SU-DHL-6 (cell line): ENCODE measurements around the gene LRRC56.

ENCODE experiments used
- H2AFZ ChIP-seq: fragments of 200-600 bp; sonication (generic); 2 replicates; pipeline ENCODE4 v1.6.1; 2014; ENCODE audit warnings: low read depth, mild to moderate bottlenecking, moderate library complexity, mixed read lengths, antibody characterized with exemption, low read length; ENCODE audit not compliant: severe bottlenecking
- H3F3A ChIP-seq: fragments of 200-600 bp; shearing (Covaris generic); 2 replicates; pipeline ENCODE4 v1.6.0; 2016; ENCODE audit warnings: antibody characterized with exemption, mild to moderate bottlenecking; ENCODE audit not compliant: insufficient read depth
- H3K27ac ChIP-seq: fragments of 200-600 bp; sonication (generic); 2 replicates; pipeline ENCODE4 v1.5.1; 2016; ENCODE audit warnings: low read depth, mild to moderate bottlenecking, low read length, moderate library complexity, mixed read lengths
- H3K27me3 ChIP-seq: fragments of 200-600 bp; sonication (generic), shearing (Covaris generic); 2 replicates; pipeline ENCODE4 v1.6.0; 2014; ENCODE audit warnings: mild to moderate bottlenecking, low read length
- H3K36me3 ChIP-seq: fragments of 200-600 bp; sonication (generic); 2 replicates; pipeline ENCODE4 v1.6.1; 2014; ENCODE audit warnings: mild to moderate bottlenecking, low read length, mixed read lengths
- H3K4me2 ChIP-seq: fragments of 300-600, 200-600 bp; shearing (Covaris generic), sonication (generic); 2 replicates; pipeline ENCODE4 v1.6.0; 2014; ENCODE audit warnings: low read length, low read depth, mild to moderate bottlenecking; ENCODE audit not compliant: poor library complexity, severe bottlenecking
- H3K4me3 ChIP-seq: fragments of 200-600 bp; sonication (generic); 2 replicates; pipeline ENCODE4 v1.5.1; 2014; ENCODE audit warnings: antibody characterized with exemption, low read length, mild to moderate bottlenecking, mixed read lengths; ENCODE audit not compliant: insufficient read depth, poor library complexity, severe bottlenecking
- H3K79me2 ChIP-seq: fragments of 200-600 bp; sonication (generic); 2 replicates; pipeline ENCODE4 v1.6.1; 2014; ENCODE audit warnings: mild to moderate bottlenecking, low read length, moderate library complexity; ENCODE audit not compliant: insufficient read depth
- H3K9ac ChIP-seq: fragments of 200-600 bp; sonication (generic); 2 replicates; pipeline ENCODE4 v1.7.0; 2014; ENCODE audit warnings: mild to moderate bottlenecking, low read length
- H3K9me2 ChIP-seq: fragments of 200-600 bp; sonication (generic); replicated peaks from 2 replicates; pipeline ENCODE4 v1.6.1; 2014; ENCODE audit warnings: low read length; ENCODE audit not compliant: insufficient read depth
- H3K9me3 ChIP-seq: fragments of 200-600 bp; sonication (generic); 2 replicates; pipeline ENCODE4 v1.6.1; 2014; ENCODE audit warnings: low read length, mixed read lengths; ENCODE audit not compliant: insufficient read depth
- H4K20me1 ChIP-seq: fragments of 200-600 bp; sonication (generic); 2 replicates; pipeline ENCODE4 v1.6.1; 2014; ENCODE audit warnings: low read depth, mild to moderate bottlenecking, antibody characterized with exemption, low read length, moderate library complexity, mixed read lengths
- EZH2phosphoT487 ChIP-seq: fragments of 200-600 bp; sonication (generic), shearing (Covaris generic); conservative IDR thresholded peaks from 2 replicates; pipeline ENCODE4 v1.6.1; 2018; ENCODE audit warnings: mild to moderate bottlenecking, antibody characterized with exemption, low read length, moderate library complexity, mixed read lengths
- TF ChIP-seq, protein P1 (sequence below): fragments of 200-600 bp; sonication (generic); IDR thresholded peaks from one replicate; pipeline ENCODE4 v1.5.1; 2017; ENCODE audit warnings: antibody characterized with exemption, mild to moderate bottlenecking, low read length, moderate library complexity; ENCODE audit not compliant: insufficient read depth, poor library complexity, severe bottlenecking

LRRC56 gene

DNA sequence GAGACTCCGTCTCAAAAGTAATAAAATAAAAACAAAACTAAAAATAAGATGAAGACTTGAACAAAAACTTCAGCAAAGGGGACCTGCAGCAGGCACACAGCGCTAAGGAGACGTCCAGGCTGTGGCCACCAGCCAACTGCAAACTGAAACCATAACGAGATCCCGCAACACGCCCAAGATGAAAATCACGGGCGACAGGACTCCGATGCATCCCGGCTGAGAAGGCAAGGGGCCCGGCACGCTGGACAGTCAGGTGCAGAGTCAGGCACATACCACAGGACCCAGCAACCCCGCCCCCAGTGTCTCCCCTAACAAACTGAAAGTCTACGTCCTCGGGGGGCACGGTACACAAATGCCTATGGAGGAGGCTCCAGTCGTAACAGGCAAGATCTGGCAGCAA lies 11.1 kb upstream of the LRRC56 start:
- no peak overlapping the region for H2AFZ ChIP-seq
- no peak overlapping the region for H3K27ac ChIP-seq
- H4K20me1 ChIP-seq, result no peaks in the 10 kb centered on the region
- H3K9me3 ChIP-seq, result no peaks in the 10 kb centered on the region
- no peaks in the 10 kb centered on the region for H3K9me2 ChIP-seq
- no peaks in the 10 kb centered on the region for H3K79me2 ChIP-seq
- H3F3A ChIP-seq, result no peaks in the 10 kb centered on the region
- no peak overlapping the region for H3K9ac ChIP-seq
- no peak overlapping the region for H3K4me3 ChIP-seq
- H3K27me3 ChIP-seq, result no peaks in the 10 kb centered on the region
- no peak overlapping the region for H3K4me2 ChIP-seq
- TF ChIP-seq EZH2phosphoT487, result no peak
- TF ChIP-seq, protein P1, sequence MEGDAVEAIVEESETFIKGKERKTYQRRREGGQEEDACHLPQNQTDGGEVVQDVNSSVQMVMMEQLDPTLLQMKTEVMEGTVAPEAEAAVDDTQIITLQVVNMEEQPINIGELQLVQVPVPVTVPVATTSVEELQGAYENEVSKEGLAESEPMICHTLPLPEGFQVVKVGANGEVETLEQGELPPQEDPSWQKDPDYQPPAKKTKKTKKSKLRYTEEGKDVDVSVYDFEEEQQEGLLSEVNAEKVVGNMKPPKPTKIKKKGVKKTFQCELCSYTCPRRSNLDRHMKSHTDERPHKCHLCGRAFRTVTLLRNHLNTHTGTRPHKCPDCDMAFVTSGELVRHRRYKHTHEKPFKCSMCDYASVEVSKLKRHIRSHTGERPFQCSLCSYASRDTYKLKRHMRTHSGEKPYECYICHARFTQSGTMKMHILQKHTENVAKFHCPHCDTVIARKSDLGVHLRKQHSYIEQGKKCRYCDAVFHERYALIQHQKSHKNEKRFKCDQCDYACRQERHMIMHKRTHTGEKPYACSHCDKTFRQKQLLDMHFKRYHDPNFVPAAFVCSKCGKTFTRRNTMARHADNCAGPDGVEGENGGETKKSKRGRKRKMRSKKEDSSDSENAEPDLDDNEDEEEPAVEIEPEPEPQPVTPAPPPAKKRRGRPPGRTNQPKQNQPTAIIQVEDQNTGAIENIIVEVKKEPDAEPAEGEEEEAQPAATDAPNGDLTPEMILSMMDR, result no peak
- H3K36me3 ChIP-seq, result no peaks in the 10 kb centered on the region

DNA sequence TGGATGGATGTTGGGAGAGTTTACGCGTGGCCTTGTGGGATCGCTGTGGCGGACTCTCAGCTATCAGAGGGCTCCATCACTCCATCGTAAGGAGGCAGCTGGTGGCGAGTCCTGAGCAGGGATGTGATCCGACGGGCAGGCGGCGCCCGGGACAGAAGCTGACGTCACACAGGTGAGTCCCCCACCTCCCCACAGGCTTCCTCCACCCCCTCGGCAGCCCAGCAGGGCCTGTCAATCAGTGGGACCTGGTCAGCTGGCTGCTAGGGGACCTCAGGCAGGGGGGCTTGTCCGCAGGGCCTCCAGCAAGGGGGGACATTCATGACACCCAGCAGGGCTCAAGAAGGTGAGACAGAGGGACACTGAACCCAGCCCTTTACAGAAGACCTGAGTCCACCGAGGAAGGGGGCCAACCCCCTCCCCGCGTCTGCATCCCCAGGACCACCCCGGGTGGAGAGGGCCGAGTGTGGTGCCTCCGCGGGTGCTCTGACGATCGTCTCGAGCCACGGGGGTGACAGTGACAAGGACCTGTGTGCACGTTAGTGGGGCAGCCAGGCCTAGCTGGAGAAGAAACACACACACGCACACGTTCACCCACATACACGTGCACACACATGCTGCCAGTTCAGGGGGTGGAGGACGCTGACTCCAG lies 9.0 kb upstream of the LRRC56 start:
- no peak overlapping the region for H3K27ac ChIP-seq
- H3F3A ChIP-seq, result no peaks in the 10 kb centered on the region
- no peaks in the 10 kb centered on the region for H3K9me2 ChIP-seq
- H3K4me2 ChIP-seq, result no peak overlapping the region
- H3K27me3 ChIP-seq, result no peaks in the 10 kb centered on the region
- no peaks in the 10 kb centered on the region for H3K9me3 ChIP-seq
- no peaks in the 10 kb centered on the region for H3K79me2 ChIP-seq
- no peak overlapping the region for H3K9ac ChIP-seq
- H3K36me3 ChIP-seq, result no peaks in the 10 kb centered on the region
- no peak overlapping the region for H3K4me3 ChIP-seq
- no peak overlapping the region for H2AFZ ChIP-seq
- no peak for TF ChIP-seq EZH2phosphoT487
- TF ChIP-seq, protein P1, result no peak
- H4K20me1 ChIP-seq, result no peaks in the 10 kb centered on the region

DNA sequence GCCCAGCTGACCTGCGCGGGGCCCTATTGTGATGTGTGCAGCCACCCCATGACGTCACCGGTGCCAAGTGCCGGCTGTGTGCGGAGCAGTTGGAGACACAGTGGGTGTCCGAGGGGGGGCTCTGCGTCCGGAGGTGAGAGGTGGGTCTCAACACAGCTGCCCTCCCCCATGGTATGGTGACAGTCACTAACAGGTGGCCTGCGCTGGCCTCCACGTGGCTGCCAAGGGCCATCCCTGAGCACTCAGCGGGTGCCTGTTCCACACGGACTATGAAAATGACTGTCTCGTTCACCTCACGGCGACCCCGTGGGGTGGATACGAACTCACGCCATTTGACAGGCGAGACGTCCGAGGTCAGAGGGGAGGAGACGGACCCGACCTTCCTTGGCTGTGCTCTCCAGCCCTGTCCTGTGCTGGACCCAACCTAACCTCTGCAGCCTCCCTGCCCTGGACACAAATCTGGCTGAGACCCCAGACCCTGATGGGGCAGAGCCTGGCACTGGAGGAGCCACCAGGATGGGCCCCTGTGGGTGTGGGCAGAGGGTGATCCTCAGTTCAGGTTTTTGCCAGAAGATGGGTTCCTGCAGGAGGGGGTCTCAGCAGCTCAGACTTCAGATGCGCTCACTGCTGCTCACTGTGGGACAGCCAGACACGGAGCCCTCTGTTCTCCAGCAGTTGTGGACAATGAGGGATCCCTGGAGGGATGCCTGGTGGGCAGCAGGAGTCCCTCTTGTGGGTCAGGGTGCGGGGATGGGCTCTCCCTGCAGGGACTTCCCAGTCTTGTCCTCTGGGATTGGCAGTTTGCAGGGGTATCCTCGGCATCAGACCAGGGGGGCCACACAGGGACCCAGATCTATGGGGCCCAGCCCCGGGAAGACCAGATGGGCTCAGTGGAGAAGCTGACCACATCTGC lies 8.3 kb upstream of the LRRC56 start:
- no peaks in the 10 kb centered on the region for H3K9me2 ChIP-seq
- H3K27ac ChIP-seq, result no peak overlapping the region
- no peaks in the 10 kb centered on the region for H3K36me3 ChIP-seq
- H3K9ac ChIP-seq, result no peak overlapping the region
- H2AFZ ChIP-seq, result no peak overlapping the region
- TF ChIP-seq EZH2phosphoT487, result no peak
- no peaks in the 10 kb centered on the region for H4K20me1 ChIP-seq
- H3F3A ChIP-seq, result no peaks in the 10 kb centered on the region
- peaks cover 3% of the 10 kb centered on the region; the same call in 1 of the 2 replicates for H3K79me2 ChIP-seq
- no peak overlapping the region for H3K4me3 ChIP-seq
- H3K9me3 ChIP-seq, result no peaks in the 10 kb centered on the region
- H3K4me2 ChIP-seq, result no peak overlapping the region
- no peaks in the 10 kb centered on the region for H3K27me3 ChIP-seq
